PFSK-1 (cell line): ENCODE results near the gene SLC38A10.

Experiments
- FOXP2 ChIP-seq: optimal IDR thresholded peaks from 2 replicates; pipeline ENCODE3; 2011; ENCODE audit warnings: borderline replicate concordance, control low read depth, inconsistent platforms; ENCODE audit not compliant: insufficient read depth; ENCODE audit errors: extremely low read length, extremely low read depth
- POLR2AphosphoS5 ChIP-seq: IDR thresholded peaks from 2 replicates; pipeline ENCODE4 v1.6.1; 2012; ENCODE audit warnings: low read depth, mild to moderate bottlenecking, control low read depth, low read length, moderate library complexity
- SIN3A ChIP-seq: IDR thresholded peaks from 2 replicates; pipeline ENCODE4 v1.6.1; 2012; ENCODE audit warnings: mild to moderate bottlenecking, low read length, moderate library complexity, borderline replicate concordance; ENCODE audit not compliant: insufficient read depth
- TAF1 ChIP-seq: IDR thresholded peaks from 2 replicates; pipeline ENCODE4 v1.6.1; 2012; ENCODE audit warnings: low read length, control low read depth, borderline replicate concordance; ENCODE audit not compliant: insufficient read depth
- TF ChIP-seq, protein P1 (sequence below), 2 experiments: IDR thresholded peaks; 2 replicates each; pipeline versions ENCODE4 v1.6.1 to v1.8.0; 2011 to 2012; ENCODE audit warnings: low read depth in 2 of 2, low read length in 2 of 2, control low read depth in 1 of 2, inconsistent platforms in 1 of 2, mild to moderate bottlenecking in 1 of 2, moderate library complexity in 1 of 2; ENCODE audit not compliant: insufficient read depth in 1 of 2

Gene SLC38A10

DNA sequence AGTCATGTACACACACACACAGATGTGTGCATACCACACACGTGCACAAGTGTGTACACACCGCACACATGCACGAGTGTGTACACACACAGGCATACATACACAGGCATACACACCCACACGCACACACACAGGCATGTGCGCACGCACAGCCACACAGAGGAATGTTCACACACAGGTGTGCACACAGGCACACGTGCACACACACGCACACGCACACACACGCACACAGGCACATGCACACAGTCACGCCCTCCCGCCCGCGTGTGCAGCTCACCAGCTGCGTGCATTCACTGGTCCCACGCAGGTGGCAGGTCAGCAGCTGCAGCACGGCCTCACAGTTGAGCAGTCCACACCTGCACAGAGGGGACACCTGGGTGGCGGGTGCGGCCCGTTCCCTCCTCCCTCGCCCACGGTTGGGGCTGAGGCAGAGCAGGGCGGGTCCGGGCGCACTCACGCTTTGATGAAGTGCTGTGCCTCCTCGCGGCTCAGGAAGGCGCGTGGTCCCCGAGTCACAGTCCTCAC is 63.9 kb downstream of the SLC38A10 start:
- TF ChIP-seq TAF1 (no peak), FOXP2 (no peak), POLR2AphosphoS5 (no peak), SIN3A (no peak)
- TF ChIP-seq, protein P1, sequence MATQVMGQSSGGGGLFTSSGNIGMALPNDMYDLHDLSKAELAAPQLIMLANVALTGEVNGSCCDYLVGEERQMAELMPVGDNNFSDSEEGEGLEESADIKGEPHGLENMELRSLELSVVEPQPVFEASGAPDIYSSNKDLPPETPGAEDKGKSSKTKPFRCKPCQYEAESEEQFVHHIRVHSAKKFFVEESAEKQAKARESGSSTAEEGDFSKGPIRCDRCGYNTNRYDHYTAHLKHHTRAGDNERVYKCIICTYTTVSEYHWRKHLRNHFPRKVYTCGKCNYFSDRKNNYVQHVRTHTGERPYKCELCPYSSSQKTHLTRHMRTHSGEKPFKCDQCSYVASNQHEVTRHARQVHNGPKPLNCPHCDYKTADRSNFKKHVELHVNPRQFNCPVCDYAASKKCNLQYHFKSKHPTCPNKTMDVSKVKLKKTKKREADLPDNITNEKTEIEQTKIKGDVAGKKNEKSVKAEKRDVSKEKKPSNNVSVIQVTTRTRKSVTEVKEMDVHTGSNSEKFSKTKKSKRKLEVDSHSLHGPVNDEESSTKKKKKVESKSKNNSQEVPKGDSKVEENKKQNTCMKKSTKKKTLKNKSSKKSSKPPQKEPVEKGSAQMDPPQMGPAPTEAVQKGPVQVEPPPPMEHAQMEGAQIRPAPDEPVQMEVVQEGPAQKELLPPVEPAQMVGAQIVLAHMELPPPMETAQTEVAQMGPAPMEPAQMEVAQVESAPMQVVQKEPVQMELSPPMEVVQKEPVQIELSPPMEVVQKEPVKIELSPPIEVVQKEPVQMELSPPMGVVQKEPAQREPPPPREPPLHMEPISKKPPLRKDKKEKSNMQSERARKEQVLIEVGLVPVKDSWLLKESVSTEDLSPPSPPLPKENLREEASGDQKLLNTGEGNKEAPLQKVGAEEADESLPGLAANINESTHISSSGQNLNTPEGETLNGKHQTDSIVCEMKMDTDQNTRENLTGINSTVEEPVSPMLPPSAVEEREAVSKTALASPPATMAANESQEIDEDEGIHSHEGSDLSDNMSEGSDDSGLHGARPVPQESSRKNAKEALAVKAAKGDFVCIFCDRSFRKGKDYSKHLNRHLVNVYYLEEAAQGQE (IDR thresholded peaks at IDR 0.05; ENCODE audit: insufficient read depth in 1 of 2, low read depth in 2 of 2, low read length in 2 of 2) = no peak

DNA sequence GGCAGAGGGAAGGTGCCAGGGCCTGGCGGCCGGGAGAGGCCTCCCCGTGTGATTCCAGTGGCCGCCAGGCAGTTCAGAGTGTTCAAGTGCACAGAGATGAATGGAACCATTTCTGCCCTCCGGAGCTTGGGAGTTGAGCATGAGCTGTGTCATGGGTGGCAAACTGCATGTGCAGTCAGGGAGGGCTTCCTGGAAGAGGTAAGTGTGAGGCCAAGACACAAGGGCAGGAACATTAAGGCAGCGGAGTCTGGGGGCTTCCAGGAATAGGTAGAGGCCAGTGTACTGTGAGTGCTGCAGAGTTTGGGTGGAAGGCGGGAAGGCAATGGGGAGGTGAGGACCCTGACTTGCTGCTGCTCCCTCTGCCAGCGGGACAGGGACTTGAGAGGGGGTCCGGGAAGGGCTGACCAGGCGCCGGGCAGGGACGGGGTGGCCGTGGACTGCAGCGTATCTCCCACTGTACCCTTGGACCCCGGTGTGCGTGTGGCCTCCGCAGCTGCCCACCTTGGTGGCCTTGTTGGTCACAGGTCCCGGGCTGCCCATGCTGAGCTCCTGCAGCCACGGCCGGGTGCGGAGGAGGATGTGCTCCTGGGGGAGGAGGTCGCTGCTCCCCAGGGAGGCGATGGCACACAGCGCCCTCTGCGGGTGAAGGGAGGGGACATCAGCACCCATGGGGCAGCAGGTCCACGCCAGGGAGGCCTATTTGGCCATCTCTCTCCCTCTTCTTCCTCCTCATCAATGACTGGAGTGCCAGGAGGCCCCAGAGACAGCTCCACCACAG is 64.9 kb downstream of the SLC38A10 start:
- TF ChIP-seq POLR2AphosphoS5 (no peak), FOXP2 (no peak), TAF1 (no peak), SIN3A (no peak)
- TF ChIP-seq, protein P1 (IDR thresholded peaks at IDR 0.05; ENCODE audit: insufficient read depth in 1 of 2, low read depth in 2 of 2, low read length in 2 of 2) = no peak

DNA sequence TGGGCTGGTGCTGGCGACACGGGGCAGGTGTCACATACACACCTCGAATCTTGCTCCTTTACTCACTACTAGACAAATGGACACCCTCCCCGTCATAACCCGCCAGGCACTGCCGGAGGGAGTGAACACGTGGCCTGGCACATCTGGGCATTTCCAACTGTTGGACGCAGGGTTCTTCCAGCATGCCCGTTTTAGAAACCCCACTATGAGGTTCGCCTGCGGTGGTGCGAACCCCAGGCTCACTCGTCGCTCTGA is 65.5 kb downstream of the SLC38A10 start:
- TF ChIP-seq FOXP2 (no peak), TAF1 (no peak), SIN3A (no peak), POLR2AphosphoS5 (no peak)
- TF ChIP-seq, protein P1 (IDR thresholded peaks at IDR 0.05; ENCODE audit: insufficient read depth in 1 of 2, low read depth in 2 of 2, low read length in 2 of 2) = no peak

DNA sequence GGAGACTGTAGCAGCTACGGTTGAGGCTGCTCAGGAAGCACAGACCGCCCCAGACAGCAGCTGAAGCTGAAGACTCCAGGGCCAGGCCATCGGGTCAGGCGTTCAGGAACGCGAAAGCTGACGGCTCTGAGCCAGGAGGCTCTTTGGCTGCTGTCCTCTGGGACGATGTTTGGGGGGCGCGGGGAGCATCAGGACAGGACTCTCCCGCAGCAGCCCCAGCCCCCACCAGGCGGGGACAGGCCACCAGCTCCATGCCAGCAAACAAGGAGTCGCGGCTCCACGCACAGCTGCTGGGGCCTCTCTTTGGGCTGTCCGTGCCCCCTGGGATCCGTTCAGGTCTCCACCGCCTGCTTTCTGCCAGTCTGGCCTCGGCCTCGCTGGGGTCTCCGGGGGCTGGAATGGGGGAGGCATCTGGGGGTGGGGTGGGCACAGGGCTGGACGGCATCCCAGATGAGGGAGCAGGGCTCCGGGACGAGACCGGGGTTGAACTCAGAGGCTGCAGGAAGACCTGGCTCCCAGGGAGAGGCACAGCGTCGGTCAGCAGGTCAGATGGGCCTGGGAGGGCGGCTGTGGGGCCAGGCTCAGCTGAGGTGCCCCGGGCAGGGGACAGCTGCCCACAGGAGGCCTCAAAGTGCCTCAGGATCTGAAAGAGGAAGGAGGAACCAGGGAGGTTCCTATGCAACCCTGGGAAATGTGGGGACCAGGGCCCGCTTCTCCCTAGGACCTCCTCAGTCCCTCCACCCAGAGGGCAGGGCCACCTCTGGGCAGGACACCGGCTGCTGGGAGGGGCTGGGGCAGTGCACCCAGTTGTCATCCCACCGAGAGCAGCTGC is 66.1 kb downstream of the SLC38A10 start:
- TF ChIP-seq, protein P1 (IDR thresholded peaks at IDR 0.05; ENCODE audit: insufficient read depth in 1 of 2, low read depth in 2 of 2, low read length in 2 of 2) = no peak
- TF ChIP-seq TAF1 (no peak), FOXP2 (no peak), POLR2AphosphoS5 (no peak)
